DOHH2 (cell line): ENCODE data around the gene PRDM15.

ENCODE experiments used
- EZH2phosphoT487 ChIP-seq: fragments of 200-600 bp; sonication (generic); IDR thresholded peaks from 2 replicates; pipeline ENCODE4 v1.6.1; 2017; ENCODE audit warnings: borderline replicate concordance, mild to moderate bottlenecking, antibody characterized with exemption, low read length, moderate library complexity, mixed read lengths
- TF ChIP-seq, protein P1 (sequence below): fragments of 200-600 bp; sonication (generic); IDR thresholded peaks from one replicate; pipeline ENCODE4 v1.5.1; 2014; ENCODE audit warnings: antibody characterized with exemption, mild to moderate bottlenecking, low read depth, low read length; ENCODE audit not compliant: poor library complexity, severe bottlenecking

DNA sequence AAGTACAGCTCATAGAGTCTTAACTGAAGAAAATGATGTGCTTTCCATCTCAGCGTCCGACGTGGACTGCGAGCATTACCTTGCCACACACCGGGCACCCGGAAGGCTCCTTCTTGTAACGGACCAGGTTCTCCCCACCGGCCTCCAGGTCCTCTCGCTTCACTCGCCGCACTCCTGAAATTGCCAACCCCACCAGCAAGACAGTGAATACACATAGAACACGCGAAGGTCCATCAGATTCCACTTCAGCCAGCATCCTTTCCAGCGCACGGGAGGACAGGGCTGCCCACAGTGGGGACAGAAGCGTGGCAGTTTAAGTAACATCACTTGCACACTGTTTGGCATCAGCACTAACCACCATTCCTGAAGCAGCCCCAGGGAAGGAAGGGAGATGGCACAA is 53.3 kb downstream of the PRDM15 start:
- TF ChIP-seq, protein P1, sequence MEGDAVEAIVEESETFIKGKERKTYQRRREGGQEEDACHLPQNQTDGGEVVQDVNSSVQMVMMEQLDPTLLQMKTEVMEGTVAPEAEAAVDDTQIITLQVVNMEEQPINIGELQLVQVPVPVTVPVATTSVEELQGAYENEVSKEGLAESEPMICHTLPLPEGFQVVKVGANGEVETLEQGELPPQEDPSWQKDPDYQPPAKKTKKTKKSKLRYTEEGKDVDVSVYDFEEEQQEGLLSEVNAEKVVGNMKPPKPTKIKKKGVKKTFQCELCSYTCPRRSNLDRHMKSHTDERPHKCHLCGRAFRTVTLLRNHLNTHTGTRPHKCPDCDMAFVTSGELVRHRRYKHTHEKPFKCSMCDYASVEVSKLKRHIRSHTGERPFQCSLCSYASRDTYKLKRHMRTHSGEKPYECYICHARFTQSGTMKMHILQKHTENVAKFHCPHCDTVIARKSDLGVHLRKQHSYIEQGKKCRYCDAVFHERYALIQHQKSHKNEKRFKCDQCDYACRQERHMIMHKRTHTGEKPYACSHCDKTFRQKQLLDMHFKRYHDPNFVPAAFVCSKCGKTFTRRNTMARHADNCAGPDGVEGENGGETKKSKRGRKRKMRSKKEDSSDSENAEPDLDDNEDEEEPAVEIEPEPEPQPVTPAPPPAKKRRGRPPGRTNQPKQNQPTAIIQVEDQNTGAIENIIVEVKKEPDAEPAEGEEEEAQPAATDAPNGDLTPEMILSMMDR: no peak
- TF ChIP-seq EZH2phosphoT487: no peak
